ENCODE measurements around the gene ENPP4.

The ENPP4 gene

DNA sequence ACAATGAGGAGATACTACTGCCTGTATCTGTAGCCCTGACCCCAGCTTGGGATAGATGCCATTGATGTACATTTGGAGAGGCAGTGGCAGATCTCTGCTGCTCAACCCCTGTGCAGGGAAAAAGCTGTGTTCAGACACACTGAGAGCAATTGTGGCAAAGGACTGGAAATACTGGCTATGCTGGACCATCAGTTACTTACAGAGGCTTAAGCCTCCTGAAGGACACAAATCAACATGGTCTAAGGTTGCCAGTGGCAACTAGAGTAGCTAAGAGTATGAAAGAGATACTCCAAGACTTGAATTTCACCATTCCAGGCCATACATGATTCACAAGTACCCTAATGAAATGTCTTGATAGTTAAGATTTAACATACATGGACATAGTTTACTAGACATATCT lies 32.4 kb upstream of the ENPP4 start:
- no peak overlapping the region for H3K27ac ChIP-seq
- TF ChIP-seq CTCF (IDR thresholded peaks at IDR 0.05), result no peak
- H3K4me3 ChIP-seq, result no peak overlapping the region
- no peak for DNase-seq (ENCODE audit: low spot score)

- DNase-seq (ENCODE audit: low spot score), result no peak
- TF ChIP-seq CTCF (IDR thresholded peaks at IDR 0.05), result no peak
- H3K4me3 ChIP-seq, result no peak overlapping the region
- H3K27ac ChIP-seq, result no peak overlapping the region
Observed at GRCh38 chr6:46098678-46099077, 31.1 kb upstream of the ENPP4 start.

- no peak for TF ChIP-seq CTCF (IDR thresholded peaks at IDR 0.05)
- Histone ChIP-seq H3K27ac (no peak overlapping the region), H3K4me3 (no peak overlapping the region)
- DNase-seq (ENCODE audit: low spot score), result no peak
Observed at GRCh38 chr6:46099952-46100351, 29.8 kb upstream of the ENPP4 start.

GRCh38 chr6:46102123-46102522 lies 27.7 kb upstream of the ENPP4 start:
- Histone ChIP-seq H3K27ac (no peak overlapping the region), H3K4me3 (no peak overlapping the region)
- TF ChIP-seq CTCF (IDR thresholded peaks at IDR 0.05), result no peak
- DNase-seq (ENCODE audit: low spot score), result no peak

- no peak for TF ChIP-seq CTCF (IDR thresholded peaks at IDR 0.05)
- DNase-seq (ENCODE audit: low spot score), result no peak
Observed at GRCh38 chr6:46103441-46104115, 26.2 kb upstream of the ENPP4 start.

DNA sequence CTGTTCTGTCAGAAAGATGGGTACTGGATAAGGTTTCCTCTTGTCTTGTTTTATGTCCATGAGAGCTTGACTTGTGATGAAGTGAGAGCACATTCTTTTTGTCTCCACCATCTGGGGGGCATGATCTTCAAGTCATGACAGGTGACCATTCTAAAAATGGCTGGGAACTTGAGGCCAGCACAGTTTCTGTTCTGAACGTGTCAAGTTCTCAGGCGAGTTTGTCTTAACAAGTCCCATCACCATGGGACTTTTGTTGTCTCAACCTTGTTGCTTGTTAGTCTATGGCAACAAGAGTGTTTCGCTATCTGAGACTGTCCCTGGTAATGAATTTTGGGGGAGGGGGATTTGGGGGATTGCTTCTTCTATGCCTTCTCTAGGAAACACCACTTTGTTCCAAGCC lies 25.6 kb upstream of the ENPP4 start:
- no peak for TF ChIP-seq CTCF (IDR thresholded peaks at IDR 0.05)
- Histone ChIP-seq H3K27ac (no peak overlapping the region), H3K4me3 (no peak overlapping the region)
- no peak for DNase-seq (ENCODE audit: low spot score)

More at GRCh38 chr6:46103441-46104115, 26.2 kb upstream of the ENPP4 start:
- H3K4me3 ChIP-seq, result no peak overlapping the region
- no peak overlapping the region for H3K27ac ChIP-seq

DNA sequence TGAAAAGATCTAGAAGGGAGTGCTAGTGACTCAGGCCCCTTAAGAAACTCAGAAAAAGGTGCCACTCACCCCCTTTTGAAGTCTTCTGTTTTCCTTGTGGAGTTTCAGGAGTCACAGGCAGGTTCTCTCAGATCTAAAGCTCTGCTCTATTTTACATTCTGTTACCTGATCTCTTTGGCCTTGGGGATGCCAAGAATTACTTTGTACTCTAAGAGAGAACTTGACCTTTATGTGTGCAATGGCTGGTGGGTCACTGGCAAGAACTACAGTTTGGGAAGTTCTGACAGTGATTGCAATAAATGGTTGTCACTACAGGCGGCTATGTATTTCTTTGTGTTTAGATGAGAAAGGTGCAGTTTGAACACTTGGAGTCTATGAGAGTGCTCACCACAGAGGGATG lies 24.2 kb upstream of the ENPP4 start:
- Histone ChIP-seq H3K4me3 (no peak overlapping the region), H3K27ac (no peak overlapping the region)
- DNase-seq (ENCODE audit: low spot score), result no peak
- no peak for TF ChIP-seq CTCF (IDR thresholded peaks at IDR 0.05)
